Measurements from ENCODE around the gene DCUN1D2.

DCUN1D2 gene

DNA sequence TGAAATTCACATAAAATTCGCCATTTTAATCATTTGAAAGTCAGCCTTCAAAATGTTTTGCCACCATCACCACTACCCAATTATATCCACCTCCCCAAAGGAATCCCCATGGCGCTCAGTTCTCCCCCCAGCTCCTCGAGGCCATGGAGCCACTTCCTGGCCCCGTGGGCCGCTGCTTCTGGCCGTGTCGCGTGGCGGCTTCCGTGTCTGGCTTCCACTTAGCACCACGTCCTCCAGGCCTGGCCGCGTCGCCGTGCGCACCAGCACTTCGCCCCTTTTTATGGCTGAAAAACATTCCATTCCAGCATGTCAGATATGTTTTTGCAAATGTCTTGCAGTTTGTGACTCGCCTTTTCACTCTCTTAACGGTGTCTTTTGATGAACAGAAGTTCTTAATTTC, 46.7 kb upstream of the DCUN1D2 start:
- Histone ChIP-seq H3K27ac (no peak overlapping the region), H3K27me3 (ENCODE audit: insufficient read depth, low read depth, severe bottlenecking) (no peaks in the 10 kb centered on the region), H3K4me3 (ENCODE audit: low read depth, low read length) (no peak overlapping the region), H3K36me3 (peaks cover 61% of the 10 kb centered on the region), H3K9me3 (ENCODE audit: severe bottlenecking) (peaks cover 4% of the 10 kb centered on the region)
- TF ChIP-seq CTCF (IDR thresholded peaks at IDR 0.05; ENCODE audit: low read depth, low read length), result no peak
- DNase-seq, result peak; percentile 6

DNA sequence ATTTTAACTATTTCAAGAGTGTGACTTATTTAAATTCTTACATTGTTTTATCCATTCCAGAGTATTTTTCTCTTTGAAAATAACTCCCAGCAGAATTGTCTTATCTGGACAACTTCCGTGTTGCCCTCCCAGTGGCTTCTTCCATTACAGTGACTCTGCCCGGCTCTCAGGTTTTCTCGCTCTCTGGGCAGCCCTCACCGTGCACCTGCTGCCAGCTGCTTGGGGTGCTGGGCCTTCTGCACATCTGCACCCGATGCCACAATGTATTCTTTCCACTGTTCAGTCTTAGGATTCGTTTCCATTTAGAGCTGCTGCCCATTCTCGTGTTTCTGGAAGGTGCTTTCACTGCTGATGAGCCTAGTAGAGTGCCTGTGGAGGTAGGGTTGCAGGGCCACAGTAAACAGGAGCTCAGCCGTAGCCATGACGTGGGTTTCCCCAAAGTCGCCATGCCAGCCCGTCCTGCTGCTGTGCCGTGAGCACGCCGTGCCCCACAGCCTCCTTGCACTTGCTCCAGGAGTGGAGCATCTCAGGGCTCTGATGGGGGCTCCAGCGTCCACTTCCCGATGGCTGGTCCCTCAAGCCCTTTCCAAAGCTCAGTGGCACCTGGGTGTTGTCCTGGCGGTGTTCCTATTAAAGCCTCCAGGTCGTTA, 46.1 kb upstream of the DCUN1D2 start:
- no peak for TF ChIP-seq CTCF (IDR thresholded peaks at IDR 0.05; ENCODE audit: low read depth, low read length)
- Histone ChIP-seq H3K27ac (no peak overlapping the region), H3K27me3 (ENCODE audit: insufficient read depth, low read depth, severe bottlenecking) (no peaks in the 10 kb centered on the region), H3K9me3 (ENCODE audit: severe bottlenecking) (peaks cover 4% of the 10 kb centered on the region), H3K36me3 (peaks cover 65% of the 10 kb centered on the region), H3K4me3 (ENCODE audit: low read depth, low read length) (no peak overlapping the region)
- DNase-seq, result no peak

DNA sequence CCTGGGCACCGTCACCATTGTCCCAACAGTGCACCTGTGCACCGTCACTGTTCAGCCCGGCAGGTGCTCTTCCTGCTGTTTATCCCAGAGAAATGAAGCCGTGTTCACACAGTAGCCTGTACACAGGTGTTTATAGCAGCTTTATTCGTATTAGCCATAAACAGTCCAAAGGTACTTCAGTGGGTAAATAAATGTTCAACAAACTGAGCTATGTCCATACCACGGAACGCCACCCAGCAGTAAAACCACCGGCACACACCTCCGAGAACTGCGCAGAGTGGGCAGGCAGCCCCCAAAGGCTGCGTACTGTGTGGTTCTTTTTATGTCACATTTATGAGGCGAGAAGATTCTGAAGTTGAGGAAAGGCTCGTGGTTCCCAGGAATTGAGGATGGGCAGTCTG, 44.9 kb upstream of the DCUN1D2 start:
- H3K4me3 ChIP-seq (ENCODE audit: low read depth, low read length), result no peak overlapping the region

GRCh38 chr13:113534236-113534860, 43.8 kb upstream of the DCUN1D2 start:
- H3K9me3 ChIP-seq (ENCODE audit: severe bottlenecking), result no peaks in the 10 kb centered on the region
- peaks cover 64% of the 10 kb centered on the region for H3K36me3 ChIP-seq
- H3K27ac ChIP-seq, result no peak overlapping the region
- H3K4me3 ChIP-seq (ENCODE audit: low read depth, low read length), result no peak overlapping the region
- no peaks in the 10 kb centered on the region for H3K27me3 ChIP-seq (ENCODE audit: insufficient read depth, low read depth, severe bottlenecking)
- no peak for TF ChIP-seq CTCF (IDR thresholded peaks at IDR 0.05; ENCODE audit: low read depth, low read length)
- no peak for DNase-seq

More for the DNA sequence above, 44.9 kb upstream of the DCUN1D2 start:
- TF ChIP-seq CTCF (IDR thresholded peaks at IDR 0.05; ENCODE audit: low read depth, low read length), result no peak
- H3K9me3 ChIP-seq (ENCODE audit: severe bottlenecking), result no peaks in the 10 kb centered on the region
- peaks cover 68% of the 10 kb centered on the region for H3K36me3 ChIP-seq
- H3K27me3 ChIP-seq (ENCODE audit: insufficient read depth, low read depth, severe bottlenecking), result no peaks in the 10 kb centered on the region
- DNase-seq, result no peak
- H3K27ac ChIP-seq, result no peak overlapping the region

GRCh38 chr13:113533161-113533840, 42.8 kb upstream of the DCUN1D2 start:
- no peak overlapping the region for H3K4me3 ChIP-seq (ENCODE audit: low read depth, low read length)
- no peak overlapping the region for H3K27ac ChIP-seq
- H3K9me3 ChIP-seq (ENCODE audit: severe bottlenecking), result no peaks in the 10 kb centered on the region
- no peak for TF ChIP-seq CTCF (IDR thresholded peaks at IDR 0.05; ENCODE audit: low read depth, low read length)
- no peak for DNase-seq
- H3K36me3 ChIP-seq, result peaks cover 67% of the 10 kb centered on the region
- H3K27me3 ChIP-seq (ENCODE audit: insufficient read depth, low read depth, severe bottlenecking), result no peaks in the 10 kb centered on the region

All from WERI-Rb-1 (cell line).